GM12878 (cell line): ENCODE results near the gene MPHOSPH6. TPM values are rescaled to one million over a fixed set of nuclear protein-coding genes. Genes with fewer than 3 reads are reported as not detected.

Experiments
- ATAC-seq: fragments of 200-7000 bp; cut with Tn5 transposase; 3 replicates; pipeline ENCODE4 v1.9.1; 2020; ENCODE audit warnings: mild to moderate bottlenecking, moderate library complexity
- BruUV-seq: library from RNA; stranded (reverse); fragments of 400-500 nt; replicated peaks from 2 replicates; lab custom pipeline; 2021; lab: Mats Ljungman, UMichigan
- CTCF ChIA-PET: fragments of 300-600 bp; sonication (Branson Sonifier 250); formaldehyde crosslinking; extraction: SDS; loops from one replicate; lab custom pipeline; 2021; ENCODE audit warnings: inconsistent platforms; lab: Yijun Ruan, JAX
- POLR2A ChIA-PET: fragments of 350-600 bp; formaldehyde crosslinking; extraction: SDS; loops from one replicate; lab custom pipeline; 2021; ENCODE audit warnings: inconsistent platforms; lab: Charles Lee
- RAD21 ChIA-PET: fragments of 300-600 bp; sonication (Branson Sonifier 250); formaldehyde crosslinking; loops from one replicate; lab custom pipeline; 2023; ENCODE audit warnings: antibody characterized with exemption; ENCODE audit not compliant: unreplicated experiment; lab: Charles Lee
- SMC1A ChIA-PET: fragments of 300-600 bp; sonication (Branson Sonifier 250); formaldehyde crosslinking; loops from one replicate; lab custom pipeline; 2023; ENCODE audit not compliant: unreplicated experiment, uncharacterized antibody; lab: Charles Lee
- DNase-seq: peaks from one replicate; pipeline ENCODE4 v3.0.0-alpha.2; 2011; ENCODE audit warnings: low read depth, low spot score
- FAIRE-seq: peaks from 3 replicates; lab custom pipeline; 2011; peaks lifted over from hg19 to GRCh38; lab: Jason Lieb, UNC
- H2AFZ ChIP-seq: 2 replicates; pipeline ENCODE4 v1.6.0; 2011; ENCODE audit warnings: low read depth, low read length, control low read depth; ENCODE audit not compliant: control insufficient read depth
- H3K27ac ChIP-seq: 2 replicates; pipeline ENCODE4 v1.5.1; 2011; ENCODE audit warnings: control low read depth; ENCODE audit not compliant: control insufficient read depth, insufficient read depth
- H3K27me3 ChIP-seq, 2 experiments: replicated peaks in 1 of 2; 2 replicates each; pipeline versions ENCODE4 v1.6.0 to v1.6.1; 2011; ENCODE audit warnings: low read length in 1 of 2; ENCODE audit not compliant: control insufficient read depth in 2 of 2, insufficient read depth in 2 of 2
- H3K36me3 ChIP-seq, 2 experiments: 2 replicates each; pipeline ENCODE4 v1.5.1; 2011; ENCODE audit warnings: low read length in 1 of 2; ENCODE audit not compliant: control insufficient read depth in 2 of 2, insufficient read depth in 2 of 2
- H3K4me1 ChIP-seq: 2 replicates; pipeline ENCODE4 v1.6.1; 2011; ENCODE audit warnings: mild to moderate bottlenecking, low read length, moderate library complexity, mixed read lengths; ENCODE audit not compliant: control insufficient read depth, insufficient read depth
- H3K4me2 ChIP-seq: 2 replicates; pipeline ENCODE4 v1.6.0; 2011; ENCODE audit warnings: control low read depth; ENCODE audit not compliant: control insufficient read depth, insufficient read depth
- H3K4me3 ChIP-seq: fragments of 200-600 bp; sonication (generic); 2 replicates; pipeline ENCODE4 v1.5.1; 2016
- H3K79me2 ChIP-seq: 2 replicates; pipeline ENCODE4 v1.6.0; 2011; ENCODE audit warnings: low read length; ENCODE audit not compliant: control insufficient read depth, insufficient read depth
- H3K9ac ChIP-seq: 2 replicates; pipeline ENCODE4 v1.8.0; 2011; ENCODE audit warnings: low read length, control low read depth, mixed read lengths; ENCODE audit not compliant: control insufficient read depth, insufficient read depth
- H3K9me3 ChIP-seq: replicated peaks from 3 replicates; pipeline ENCODE4 v1.5.1; 2011; ENCODE audit warnings: mild to moderate bottlenecking, low read length; ENCODE audit not compliant: control insufficient read depth, insufficient read depth
- H4K20me1 ChIP-seq: 2 replicates; pipeline ENCODE4 v1.6.0; 2011; ENCODE audit not compliant: control insufficient read depth, insufficient read depth
- BACH1 ChIP-seq: fragments of 450-650 bp; IDR thresholded peaks from 2 replicates; pipeline ENCODE4 v1.6.1; 2017; ENCODE audit warnings: mild to moderate bottlenecking, borderline replicate concordance
- CBX5 ChIP-seq: sonication (generic); IDR thresholded peaks from 2 replicates; pipeline ENCODE4 v1.6.1; 2016; ENCODE audit warnings: low read depth, moderate library complexity, mild to moderate bottlenecking, inconsistent platforms
- CREM ChIP-seq: IDR thresholded peaks from 2 replicates; pipeline ENCODE4 v1.6.1; 2014; ENCODE audit warnings: antibody characterized with exemption, low read depth
- DPF2 ChIP-seq: fragments of 450-650 bp; IDR thresholded peaks from 2 replicates; pipeline ENCODE4 v1.6.1; 2017; ENCODE audit warnings: mild to moderate bottlenecking
- FOXM1 ChIP-seq: IDR thresholded peaks from 2 replicates; pipeline ENCODE4 v1.6.1; 2012; ENCODE audit warnings: low read depth, mild to moderate bottlenecking, inconsistent platforms, low read length, moderate library complexity
- HCFC1 ChIP-seq: fragments of 150-350 bp; IDR thresholded peaks from 2 replicates; pipeline ENCODE4 v1.6.1; 2014; ENCODE audit warnings: low read length
- HDAC2 ChIP-seq: fragments of 200-600 bp; sonication (generic); IDR thresholded peaks from 2 replicates; pipeline ENCODE4 v1.6.1; 2017
- KLF5 ChIP-seq: fragments of 450-650 bp; IDR thresholded peaks from 2 replicates; pipeline ENCODE4 v1.6.1; 2014; ENCODE audit warnings: mild to moderate bottlenecking; ENCODE audit not compliant: partially characterized antibody
- LARP7 ChIP-seq: fragments of 450-650 bp; IDR thresholded peaks from 2 replicates; pipeline ENCODE4 v1.6.1; 2017; ENCODE audit warnings: mild to moderate bottlenecking
- MEF2A ChIP-seq: IDR thresholded peaks from 2 replicates; pipeline ENCODE4 v1.6.1; 2011; ENCODE audit warnings: low read depth, mild to moderate bottlenecking, low read length, moderate library complexity; ENCODE audit not compliant: insufficient read depth
- MXI1 ChIP-seq: fragments of 150-350 bp; IDR thresholded peaks from 2 replicates; pipeline ENCODE4 v1.6.1; 2011; ENCODE audit warnings: low read depth, mild to moderate bottlenecking, inconsistent platforms, low read length, improper control_type of control experiment
- NFYB ChIP-seq: IDR thresholded peaks from 2 replicates; pipeline ENCODE4 v1.6.1; 2011; ENCODE audit warnings: low read depth, mild to moderate bottlenecking, low read length, improper control_type of control experiment, moderate library complexity; ENCODE audit not compliant: insufficient read depth
- NRF1 ChIP-seq: conservative IDR thresholded peaks from 2 replicates; pipeline ENCODE4 v1.6.1; 2011; ENCODE audit warnings: mild to moderate bottlenecking, low read depth, low read length, improper control_type of control experiment
- PAX5 ChIP-seq: IDR thresholded peaks from 2 replicates; pipeline ENCODE4 v1.6.1; 2011; ENCODE audit warnings: low read depth, low read length, borderline replicate concordance
- SIN3A ChIP-seq: IDR thresholded peaks from 2 replicates; pipeline ENCODE4 v1.6.1; 2012; ENCODE audit warnings: low read depth, low read length, improper control_type of control experiment
- SKIL ChIP-seq: fragments of 450-650 bp; IDR thresholded peaks from 2 replicates; pipeline ENCODE4 v1.6.1; 2017; ENCODE audit warnings: mild to moderate bottlenecking, low read depth, inconsistent platforms; ENCODE audit not compliant: poor library complexity, severe bottlenecking
- SMAD1 ChIP-seq: fragments of 450-650 bp; IDR thresholded peaks from 2 replicates; pipeline ENCODE4 v1.6.1; 2018; ENCODE audit warnings: mild to moderate bottlenecking, low read depth; ENCODE audit not compliant: partially characterized antibody
- TAF1 ChIP-seq: IDR thresholded peaks from 2 replicates; pipeline ENCODE4 v1.6.1; 2011; ENCODE audit warnings: mild to moderate bottlenecking, low read depth, low read length, borderline replicate concordance
- ZNF384 ChIP-seq: IDR thresholded peaks from 2 replicates; pipeline ENCODE4 v1.6.1; 2012; ENCODE audit warnings: low read depth, mild to moderate bottlenecking, low read length, improper control_type of control experiment, borderline replicate concordance
- ZNF622 ChIP-seq: fragments of 450-650 bp; IDR thresholded peaks from 2 replicates; pipeline ENCODE4 v1.6.1; 2017; ENCODE audit warnings: mild to moderate bottlenecking, inconsistent platforms
- WGBS: methylation state at CpG from one replicate; pipeline ENCODE4 v1.1.6; 2016; ENCODE audit warnings: low lambda C conversion rate; ENCODE audit not compliant: insufficient replicate concordance, insufficient coverage; ENCODE audit errors: missing lambda C conversion rate; 5-methylcytosine and 5-hydroxymethylcytosine counted together
- in situ Hi-C: fragments of 300-500 bp; cut with MboI; formaldehyde crosslinking; loops from 9 replicates; pipeline ENCODE4 v1.14.3; 2018; ENCODE audit warnings: mixed read lengths
- intact Hi-C: fragments of 100-400 bp; cut with micrococcal nuclease; formaldehyde crosslinking; loops from one replicate; pipeline ENCODE4 v1.14.2; 2022; ENCODE audit not compliant: unreplicated experiment
- polyA plus RNA-seq, 11 experiments: library from polyadenylated mRNA; depleted of rRNA in 4 of 11; unstranded in 6 of 11; stranded (reverse) in 5 of 11; fragments of >200 nt; fragmentation: Nextera tagmentation in 4 of 11; fragmentation: Illumina TruSeq in 1 of 11; extraction: Ambion mirVana in 4 of 11; extraction: Trizol in 1 of 11; gene quantifications; 1 replicate in 1 of 11; 2 replicates in 10 of 11; pipeline versions ENCODE4 v1.2.1 to v1.2.3, GENCODE V29; 2011 to 2016; ENCODE audit warnings: inconsistent platforms in 2 of 11, missing spikeins in 2 of 11, low read depth in 1 of 11
- total RNA-seq, 4 experiments: library from RNA; depleted of rRNA in 3 of 4; stranded (reverse); fragments of >200 nt in 3 of 4; fragmentation: Illumina TruSeq in 1 of 4; extraction: Trizol in 1 of 4; gene quantifications; 2 replicates each; pipeline versions ENCODE4 v1.2.1 to v1.2.3, GENCODE V29; 2013 to 2021

The MPHOSPH6 gene
- total and polyA plus RNA-seq, 10 of the 15 experiments (the other 5 are each of a cell fraction or from before 2014, with no cell fraction given): 8.9 to 39.6 (median 19.8) TPM

GRCh38 chr16:82192665-82193064 lies 22.6 kb upstream of the MPHOSPH6 start:
- 0 out of 4 replicates have a peak, but pooled peaks cover 0 to 2% of the 10 kb centered on the region in 2 experiments for H3K27me3 ChIP-seq
- intact Hi-C loops: no loop called here
- ChIA-PET RAD21 (no interaction called here), CTCF (no interaction called here), SMC1A (no interaction called here), POLR2A (no interaction called here)
- 3% methylated on average over 4 of the region's 4 CpGs for WGBS
- DNase-seq (no peak), FAIRE-seq (no peak), ATAC-seq (no peak)
- no peak overlapping the region for H3K4me2 ChIP-seq
- in situ Hi-C loops: no loop called here
- no peaks in the 10 kb centered on the region for H3K4me1 ChIP-seq
- no peak overlapping the region for H3K27ac ChIP-seq
- no peak overlapping the region for H2AFZ ChIP-seq
- TF ChIP-seq ZNF622: no peak
- TF ChIP-seq MXI1: no peak
- no peak for TF ChIP-seq HCFC1
- no peak for TF ChIP-seq CBX5
- TF ChIP-seq DPF2: no peak
- no peak overlapping the region for H3K9ac ChIP-seq
- H4K20me1 ChIP-seq: no peaks in the 10 kb centered on the region
- no peaks in the 10 kb centered on the region for H3K9me3 ChIP-seq
- no peaks in the 10 kb centered on the region for H3K36me3 ChIP-seq
- no peaks in the 10 kb centered on the region for H3K79me2 ChIP-seq
- no TSS peak for BruUV-seq
- H3K4me3 ChIP-seq: no peak overlapping the region

GRCh38 chr16:82190386-82190785 lies 20.4 kb upstream of the MPHOSPH6 start:
- ChIA-PET SMC1A (interaction anchor here (0.7 kb wide), 1 partner anchor 26 kb away, joined by 3 read pairs; no protein-coding TSS in a partner anchor), POLR2A (no interaction called here), RAD21 (no interaction called here), CTCF (no interaction called here)
- intact Hi-C loops: no loop called here
- H2AFZ ChIP-seq: no peak overlapping the region
- no peak overlapping the region for H3K4me3 ChIP-seq
- no peaks in the 10 kb centered on the region for H3K79me2 ChIP-seq
- no peak for ATAC-seq
- H4K20me1 ChIP-seq: no peaks in the 10 kb centered on the region
- H3K36me3 ChIP-seq: no peaks in the 10 kb centered on the region
- BruUV-seq: no TSS peak
- no peak overlapping the region for H3K4me2 ChIP-seq
- H3K9me3 ChIP-seq: no peaks in the 10 kb centered on the region
- 0 out of 4 replicates have a peak, but pooled peaks cover 0 to 2% of the 10 kb centered on the region in 2 experiments for H3K27me3 ChIP-seq
- no peak overlapping the region for H3K9ac ChIP-seq
- H3K27ac ChIP-seq: no peak overlapping the region
- no peak for DNase-seq
- WGBS: 0% methylated on average over 2 of the region's 2 CpGs
- H3K4me1 ChIP-seq: no peaks in the 10 kb centered on the region
- in situ Hi-C loops: no loop called here
- FAIRE-seq: no peak
- TF ChIP-seq PAX5: no peak
- no peak for TF ChIP-seq SIN3A
- no peak for TF ChIP-seq SMAD1
- TF ChIP-seq BACH1: no peak
- TF ChIP-seq SKIL: no peak
- TF ChIP-seq HDAC2: no peak
- no peak for TF ChIP-seq NRF1
- TF ChIP-seq NFYB: no peak
- TF ChIP-seq FOXM1: no peak
- TF ChIP-seq LARP7: no peak
- TF ChIP-seq KLF5: no peak
- TF ChIP-seq MEF2A: no peak
- TF ChIP-seq TAF1: no peak
- TF ChIP-seq ZNF384: no peak
- TF ChIP-seq CREM: no peak
